D721Med (cell line): ENCODE results near the gene COL28A1.

ENCODE experiments used
- DNase-seq: peaks from one replicate; pipeline ENCODE4 v3.0.0; 2011; ENCODE audit warnings: low spot score; ENCODE audit not compliant: insufficient read length
- FAIRE-seq: peaks from 2 replicates; lab custom pipeline; 2011; peaks lifted over from hg19 to GRCh38; lab: Jason Lieb, UNC
- TF ChIP-seq, protein P1 (sequence below): IDR thresholded peaks from 2 replicates; pipeline ENCODE4 v1.5.1; 2012; ENCODE audit warnings: mild to moderate bottlenecking, control low read depth; ENCODE audit not compliant: insufficient read depth; ENCODE audit errors: missing control alignments

Gene COL28A1

DNA sequence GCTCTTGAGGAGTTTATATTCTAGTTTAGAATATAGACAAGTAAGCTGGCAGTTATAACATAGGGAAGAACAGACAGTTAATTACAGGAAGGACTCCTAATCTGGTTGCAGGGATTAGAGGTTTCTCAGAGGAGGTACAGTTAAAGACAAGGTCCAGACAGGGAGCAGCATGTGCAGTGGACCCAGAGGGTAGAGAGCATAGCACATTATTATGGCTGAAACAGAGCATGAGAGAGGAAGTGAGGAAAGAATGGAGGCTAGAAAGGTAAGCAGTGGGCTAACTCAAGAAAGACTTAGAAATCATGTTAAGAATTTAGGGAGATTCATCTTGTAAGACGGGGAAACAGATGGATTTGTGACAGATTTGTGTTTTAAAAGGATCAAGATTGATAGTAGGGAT lies 40.7 kb upstream of the COL28A1 start:
- DNase-seq (no peak), FAIRE-seq (peak; percentile 97)
- TF ChIP-seq, protein P1, sequence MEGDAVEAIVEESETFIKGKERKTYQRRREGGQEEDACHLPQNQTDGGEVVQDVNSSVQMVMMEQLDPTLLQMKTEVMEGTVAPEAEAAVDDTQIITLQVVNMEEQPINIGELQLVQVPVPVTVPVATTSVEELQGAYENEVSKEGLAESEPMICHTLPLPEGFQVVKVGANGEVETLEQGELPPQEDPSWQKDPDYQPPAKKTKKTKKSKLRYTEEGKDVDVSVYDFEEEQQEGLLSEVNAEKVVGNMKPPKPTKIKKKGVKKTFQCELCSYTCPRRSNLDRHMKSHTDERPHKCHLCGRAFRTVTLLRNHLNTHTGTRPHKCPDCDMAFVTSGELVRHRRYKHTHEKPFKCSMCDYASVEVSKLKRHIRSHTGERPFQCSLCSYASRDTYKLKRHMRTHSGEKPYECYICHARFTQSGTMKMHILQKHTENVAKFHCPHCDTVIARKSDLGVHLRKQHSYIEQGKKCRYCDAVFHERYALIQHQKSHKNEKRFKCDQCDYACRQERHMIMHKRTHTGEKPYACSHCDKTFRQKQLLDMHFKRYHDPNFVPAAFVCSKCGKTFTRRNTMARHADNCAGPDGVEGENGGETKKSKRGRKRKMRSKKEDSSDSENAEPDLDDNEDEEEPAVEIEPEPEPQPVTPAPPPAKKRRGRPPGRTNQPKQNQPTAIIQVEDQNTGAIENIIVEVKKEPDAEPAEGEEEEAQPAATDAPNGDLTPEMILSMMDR, result no peak

DNA sequence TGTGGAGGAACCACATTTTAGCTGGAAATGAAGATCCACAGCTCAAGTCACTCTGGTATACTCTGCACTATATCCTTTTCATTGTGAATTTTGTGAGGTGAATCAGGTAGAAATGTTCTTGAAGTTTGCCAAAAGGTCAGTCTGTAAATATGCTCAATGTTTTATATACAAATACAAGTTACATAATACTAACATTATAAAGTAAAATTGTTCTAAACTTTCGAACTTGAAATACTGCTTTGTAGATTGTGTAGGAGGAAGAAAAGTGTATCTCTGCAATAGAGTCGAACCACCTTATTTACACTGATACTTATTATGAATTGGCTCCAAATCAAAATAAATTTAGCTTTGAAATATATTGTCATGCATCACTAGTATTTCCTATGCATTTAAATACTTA lies 38.0 kb upstream of the COL28A1 start:
- DNase-seq, result no peak
- no peak for FAIRE-seq
- TF ChIP-seq, protein P1, result no peak

DNA sequence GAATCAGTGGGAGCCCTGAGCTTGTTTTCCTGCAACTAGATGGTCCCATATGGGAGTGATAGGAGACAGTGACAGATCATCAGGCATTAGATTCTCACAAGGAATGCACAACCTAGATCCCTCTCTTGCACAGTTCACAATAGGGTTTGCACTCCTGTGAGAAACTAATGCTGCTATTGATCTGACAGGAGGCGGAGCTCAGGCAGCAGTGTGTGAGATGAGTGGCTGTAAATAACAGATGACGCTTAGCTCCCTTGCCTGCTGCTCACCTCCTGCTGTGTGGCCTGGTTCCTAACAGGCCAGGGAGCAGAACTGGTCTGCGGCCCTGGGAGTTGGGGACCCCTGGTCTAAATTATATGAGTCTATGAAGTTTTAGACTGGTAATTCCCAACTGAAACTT lies 34.9 kb upstream of the COL28A1 start:
- DNase-seq (no peak), FAIRE-seq (peak; percentile 60)
- TF ChIP-seq, protein P1, result no peak

DNA sequence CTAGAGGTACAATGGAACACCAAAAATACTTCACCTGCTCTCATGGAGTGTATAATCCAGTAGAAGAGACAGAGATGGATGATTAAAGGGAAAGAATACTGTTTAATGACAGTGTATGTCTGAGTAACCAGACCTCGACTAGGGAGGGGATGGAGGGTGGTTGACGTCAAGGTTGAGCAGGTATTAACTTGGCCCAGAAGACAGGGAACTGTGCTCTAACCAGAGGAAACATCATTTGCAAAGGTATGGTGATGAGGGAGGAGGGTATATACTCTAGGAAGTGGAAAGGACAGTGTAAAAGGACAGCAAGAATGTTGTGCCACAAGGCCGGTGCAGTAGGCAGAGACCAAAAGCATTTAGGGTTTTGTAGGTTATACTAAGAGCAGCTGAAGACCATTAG lies 33.9 kb upstream of the COL28A1 start:
- FAIRE-seq, result no peak
- no peak for DNase-seq
- TF ChIP-seq, protein P1, result no peak

DNA sequence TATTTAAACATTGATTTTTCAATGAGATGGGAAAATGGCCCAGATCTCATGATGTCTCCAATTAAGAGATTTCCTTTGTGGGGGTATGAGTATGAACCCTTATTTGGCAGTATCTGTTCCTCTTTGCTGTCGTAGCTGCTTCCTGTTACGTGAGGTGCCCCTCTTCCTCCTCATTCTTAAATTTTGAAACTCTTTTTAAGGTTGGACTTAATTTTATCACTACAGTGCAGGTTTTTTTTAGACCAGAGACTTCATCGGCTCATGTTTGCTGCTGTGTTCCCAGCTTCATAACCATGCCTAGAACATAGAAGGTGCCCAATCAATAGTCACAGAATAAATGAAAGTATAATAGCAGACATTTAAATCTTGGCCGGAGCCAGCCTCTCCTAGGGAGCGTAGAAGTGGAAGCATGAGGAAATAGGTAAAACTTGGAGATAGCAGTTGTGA lies 33.4 kb upstream of the COL28A1 start:
- TF ChIP-seq, protein P1, result no peak
- DNase-seq (no peak), FAIRE-seq (no peak)

DNA sequence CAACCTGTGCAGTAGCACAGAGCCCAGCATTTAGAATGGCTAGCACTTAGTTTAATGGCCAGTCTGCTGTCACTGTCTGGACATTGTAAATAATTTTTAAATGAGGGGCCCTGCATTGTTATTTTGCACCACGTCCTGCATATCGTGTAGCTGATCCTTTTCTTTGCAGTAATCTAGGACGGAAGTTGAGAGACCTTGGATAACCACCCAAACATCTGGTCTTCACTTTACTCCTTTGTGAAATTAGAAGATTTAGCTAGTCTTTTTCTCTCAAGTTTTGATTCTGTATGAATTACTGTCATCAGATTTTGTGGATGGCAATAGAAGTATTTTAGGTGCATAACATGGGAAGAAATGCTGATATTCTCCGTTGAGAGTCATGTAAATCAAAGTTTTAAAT lies 32.9 kb upstream of the COL28A1 start:
- DNase-seq (no peak), FAIRE-seq (no peak)
- TF ChIP-seq, protein P1, result no peak

DNA sequence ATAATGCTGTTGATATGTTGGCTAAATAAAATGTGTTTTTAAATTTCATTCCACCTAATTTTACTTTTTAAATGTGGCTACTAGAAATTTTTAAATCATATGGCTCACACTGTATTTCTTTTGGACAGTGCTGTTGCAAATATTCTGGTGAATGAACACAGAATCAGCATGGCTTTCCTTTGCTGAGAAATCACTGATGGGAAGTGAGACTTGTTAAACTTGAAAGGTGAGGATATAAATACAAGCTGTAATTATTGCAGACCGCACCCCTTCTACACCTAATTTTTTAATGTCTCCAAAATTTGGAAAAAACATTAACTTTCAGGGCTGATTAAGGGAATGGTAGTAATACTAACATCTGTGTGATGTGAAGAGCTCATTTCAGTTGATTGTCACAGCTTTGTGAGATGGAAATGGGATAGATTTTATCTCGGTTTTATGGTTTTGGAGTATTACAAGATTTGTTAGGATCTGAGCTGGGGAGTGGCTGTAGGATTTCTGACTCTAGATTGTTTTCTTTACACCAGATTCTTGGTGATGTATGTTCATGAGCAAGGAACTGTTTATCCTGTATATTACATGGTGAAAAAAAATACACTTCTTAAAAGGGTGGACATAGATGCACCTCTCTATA lies 32.3 kb upstream of the COL28A1 start:
- DNase-seq (no peak), FAIRE-seq (no peak)
- TF ChIP-seq, protein P1, result no peak
